Measurements from ENCODE around the gene MATN4. TPM values are rescaled to one million over a fixed set of nuclear protein-coding genes. Genes with fewer than 3 reads are reported as not detected.

Gene MATN4
- total and polyA plus RNA-seq, 2 of the 13 experiments (the other 11 are each of a cell fraction or from before 2014, with no cell fraction given) = not detected

GRCh38 chr20:45340951-45341350 is 32.9 kb upstream of the MATN4 start (continued):
- TF ChIP-seq MEIS1 (CRISPR knock-in tag; IDR thresholded peaks at IDR 0.05; ENCODE audit: borderline replicate concordance) (no peak), ARID3A (IDR thresholded peaks at IDR 0.05; ENCODE audit: low read depth, low read length) (0 out of 2 replicates have a peak, but pooled peaks have one; percentile 5), ZNF883 (CRISPR knock-in tag; IDR thresholded peaks at IDR 0.05; ENCODE audit: not compliant biosample characterization) (no peak), MED8 (CRISPR knock-in tag; IDR thresholded peaks at IDR 0.05; ENCODE audit: insufficient replicate concordance) (no peak), THAP11 (CRISPR knock-in tag; IDR thresholded peaks at IDR 0.05) (no peak), TMF1 (CRISPR knock-in tag; IDR thresholded peaks at IDR 0.05; ENCODE audit: low read depth) (no peak), RXRA (CRISPR knock-in tag; IDR thresholded peaks at IDR 0.05) (no peak), GATAD2A (CRISPR knock-in tag; IDR thresholded peaks at IDR 0.05) (no peak), MAX (IDR thresholded peaks at IDR 0.05) (peak; percentile 68), ZNF589 (CRISPR knock-in tag; conservative IDR thresholded peaks at IDR 0.05) (no peak), ZNF766 (CRISPR knock-in tag; IDR thresholded peaks at IDR 0.05; ENCODE audit: borderline replicate concordance) (no peak), MATR3 (CRISPR knock-in tag; IDR thresholded peaks at IDR 0.05) (no peak), HDAC2 (CRISPR knock-in tag; IDR thresholded peaks at IDR 0.05) (peak; percentile 40; the same call in 1 of the 2 replicates), TP53 (CRISPR knock-in tag; conservative IDR thresholded peaks at IDR 0.05) (no peak), ZSCAN5A (CRISPR knock-in tag; IDR thresholded peaks at IDR 0.05; ENCODE audit: borderline replicate concordance) (no peak), ZNF280D (CRISPR knock-in tag; IDR thresholded peaks at IDR 0.05) (no peak), HNF4G (IDR thresholded peaks at IDR 0.05; ENCODE audit: borderline replicate concordance, low read depth, low read length) (no peak), HNF4G (CRISPR knock-in tag; IDR thresholded peaks at IDR 0.05; ENCODE audit: borderline replicate concordance, low read depth) (no peak), ZBTB42 (CRISPR knock-in tag; IDR thresholded peaks at IDR 0.05) (no peak), GTF2F1 (IDR thresholded peaks at IDR 0.05; ENCODE audit: low read length) (no peak), ELF3 (CRISPR knock-in tag; IDR thresholded peaks at IDR 0.05) (no peak), ZNF652 (CRISPR knock-in tag; IDR thresholded peaks at IDR 0.05; ENCODE audit: borderline replicate concordance, low read depth) (peak; percentile 95), BHLHE40 (IDR thresholded peaks at IDR 0.05; ENCODE audit: low read length) (peak; percentile 88), ERF (CRISPR knock-in tag; IDR thresholded peaks at IDR 0.05) (0 out of 2 replicates have a peak, but pooled peaks have one; percentile 8), MED1 (CRISPR knock-in tag; IDR thresholded peaks at IDR 0.05) (no peak), NR0B2 (CRISPR knock-in tag; IDR thresholded peaks at IDR 0.05) (0 out of 2 replicates have a peak, but pooled peaks have one; percentile 39)
